ENCODE data around the gene TST.

The TST gene

DNA sequence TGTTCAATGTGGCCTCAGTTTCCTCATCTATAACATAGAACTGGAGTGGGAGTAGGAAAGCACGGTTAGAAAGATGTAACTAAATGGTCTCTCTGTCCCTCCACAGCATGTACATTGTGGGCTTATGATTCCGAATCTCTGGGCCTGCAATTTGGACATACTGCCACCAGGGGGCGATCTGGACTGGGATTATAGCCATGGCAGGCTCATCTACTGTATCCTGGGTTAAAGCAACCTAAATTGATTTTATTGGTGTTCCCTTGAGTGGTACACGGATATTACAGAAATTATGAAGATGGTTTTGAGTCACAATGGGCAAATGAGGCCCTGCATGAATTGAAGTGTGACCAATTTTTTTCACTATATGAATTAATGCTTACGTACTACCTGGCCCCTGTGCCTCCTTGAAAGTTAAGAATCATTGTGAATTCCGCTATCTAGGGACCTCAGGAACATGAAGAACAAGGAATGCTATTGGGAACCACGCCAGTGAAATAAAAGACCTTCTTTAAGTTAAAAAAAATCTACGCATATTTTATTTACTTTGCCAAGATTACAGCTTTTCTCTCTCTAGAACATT, 32.9 kb downstream of the TST start:
- no peak for DNase-seq (ENCODE audit: low read depth, low spot score)

DNA sequence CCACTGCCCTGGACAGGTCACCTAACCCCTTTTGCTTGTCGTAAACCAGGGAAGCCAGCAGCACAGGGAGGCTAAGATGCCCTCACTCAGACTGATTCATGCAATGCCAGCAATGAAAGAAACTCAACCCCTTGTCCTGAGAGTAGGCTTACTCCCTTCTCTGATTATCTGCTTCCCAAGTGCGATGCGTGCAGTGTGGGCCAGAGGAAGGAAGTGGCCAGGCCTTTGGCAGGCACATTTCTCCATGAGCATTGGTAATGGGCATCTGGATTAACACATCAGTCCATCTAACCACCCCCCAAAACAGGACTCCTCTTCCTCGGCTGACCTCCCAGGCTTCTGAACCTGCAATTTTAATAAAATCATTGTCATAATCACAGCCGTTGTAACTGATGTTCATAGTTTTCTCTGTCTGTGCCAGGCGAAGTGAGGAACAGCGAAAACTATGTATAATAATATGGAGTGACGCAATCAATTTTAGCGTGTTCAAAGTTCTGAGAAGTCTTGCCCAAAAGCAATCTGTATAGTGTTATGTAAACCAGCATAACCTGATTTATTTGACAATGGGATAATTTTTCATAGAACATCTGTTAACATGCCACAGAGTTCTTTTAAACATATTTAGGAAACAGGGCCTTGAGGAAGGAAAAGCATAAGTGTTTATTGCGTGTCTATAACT, 33.9 kb downstream of the TST start:
- no peak for DNase-seq (ENCODE audit: low read depth, low spot score)

DNA sequence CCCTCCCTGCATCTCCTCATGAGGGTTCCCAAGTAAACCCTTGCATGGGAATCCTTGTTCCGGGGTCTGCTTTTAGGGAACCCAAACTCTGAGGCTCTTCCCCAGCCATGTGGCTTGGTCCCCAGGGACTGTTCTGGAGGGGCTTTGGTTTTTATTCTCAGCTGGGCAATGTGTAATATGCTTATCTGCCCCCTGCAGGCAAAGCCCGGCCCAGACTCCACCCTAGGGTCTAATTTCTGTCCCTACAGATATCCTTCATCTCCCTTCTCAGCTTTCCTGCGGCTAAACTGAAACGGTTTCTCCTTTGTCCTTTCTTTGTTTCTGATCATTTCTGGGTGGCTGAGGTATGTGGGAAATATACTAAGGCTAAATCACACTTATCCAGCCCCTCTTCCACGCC, 37.1 kb downstream of the TST start:
- no peak for DNase-seq (ENCODE audit: low read depth, low spot score)

GRCh38 chr22:36981247-36981775, 37.9 kb downstream of the TST start:
- DNase-seq (ENCODE audit: low read depth, low spot score) = no peak

DNA sequence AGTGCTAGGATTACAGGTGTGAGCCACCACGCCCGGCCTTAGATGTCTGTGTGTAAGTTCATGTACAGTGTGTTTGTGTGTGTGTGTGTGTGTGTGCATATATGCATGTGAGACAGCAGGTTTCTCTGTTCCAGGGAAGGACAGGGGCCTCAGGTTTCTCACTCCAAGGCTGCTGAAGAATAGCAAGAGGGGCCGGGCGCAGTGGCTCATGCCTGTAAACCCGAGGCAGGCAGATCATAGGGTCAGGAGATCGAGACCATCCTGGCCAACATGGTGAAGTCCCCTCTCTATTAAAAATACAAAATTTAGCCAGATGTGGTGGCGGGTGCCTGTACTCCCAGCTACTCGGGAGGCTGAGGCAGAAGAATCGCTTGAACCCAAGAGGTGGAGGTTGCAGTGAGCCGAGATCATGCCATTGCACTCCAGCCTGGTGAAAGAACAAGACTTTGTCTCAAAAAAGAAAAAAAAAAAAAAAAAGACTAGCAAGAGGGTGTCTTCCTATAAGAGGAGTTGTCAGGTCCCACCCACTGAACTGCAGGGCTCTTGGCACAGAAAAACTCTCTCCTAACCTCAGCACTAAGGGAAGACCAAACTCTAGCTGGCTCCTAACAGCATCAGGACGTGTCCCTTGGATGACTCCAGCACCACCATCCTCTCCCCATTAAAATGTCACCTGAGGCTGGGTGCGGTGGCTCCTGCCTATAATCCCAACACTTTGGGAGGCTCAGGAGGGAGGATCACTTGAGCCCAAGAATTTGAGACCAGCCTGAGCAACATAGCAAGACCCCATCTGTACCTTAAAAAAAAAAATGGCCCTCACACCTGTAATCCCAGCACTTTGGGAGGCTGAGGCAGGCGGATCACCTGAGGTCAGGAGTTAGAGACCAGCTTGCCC, 40.0 kb downstream of the TST start:
- DNase-seq (ENCODE audit: low read depth, low spot score) = no peak

GRCh38 chr22:36977947-36978660, 41.1 kb downstream of the TST start:
- DNase-seq (ENCODE audit: low read depth, low spot score) = no peak

DNA sequence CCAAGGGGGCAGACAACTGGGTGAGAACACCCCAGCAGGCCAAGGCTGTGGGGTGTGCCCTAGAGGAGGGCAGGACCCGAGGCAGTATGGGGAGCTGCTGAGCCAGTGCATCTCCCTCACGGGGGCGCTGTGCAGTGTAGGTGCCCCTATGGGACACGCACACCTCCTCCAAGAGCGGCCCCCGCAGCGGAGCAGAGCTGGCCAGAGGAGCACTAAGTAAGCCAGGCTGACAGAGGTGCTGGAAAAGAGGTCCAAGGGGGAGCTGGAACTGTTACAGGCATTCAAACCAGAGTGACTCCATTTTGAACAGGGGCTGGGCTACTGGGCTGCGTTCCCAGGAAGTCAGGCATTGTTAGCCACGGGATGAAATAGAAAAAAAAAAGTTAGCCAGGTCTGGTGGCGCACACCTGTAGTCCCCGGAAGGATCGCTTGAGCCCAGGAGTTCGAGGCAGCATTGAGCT, 41.8 kb downstream of the TST start:
- no peak for DNase-seq (ENCODE audit: low read depth, low spot score)

DNA sequence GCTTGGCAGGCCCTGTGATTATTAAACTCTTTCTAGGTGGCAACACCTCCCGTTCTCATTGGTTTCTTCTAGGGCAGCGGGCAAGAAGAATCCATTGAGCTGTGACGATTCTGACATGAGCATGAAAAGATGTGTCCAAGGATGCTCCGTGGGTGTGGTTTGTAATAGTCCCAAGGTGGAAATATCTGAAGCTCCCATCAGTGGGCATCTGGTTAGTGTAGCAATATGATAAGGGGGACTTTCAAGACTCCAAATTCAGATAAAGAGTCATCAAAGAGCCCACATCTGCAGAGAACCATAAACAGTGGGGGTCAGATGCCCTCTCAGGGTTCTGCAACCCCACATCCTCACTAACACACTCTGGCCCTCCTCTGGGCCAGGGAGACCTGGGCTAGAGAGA, 42.6 kb downstream of the TST start:
- DNase-seq (ENCODE audit: low read depth, low spot score) = no peak

DNA sequence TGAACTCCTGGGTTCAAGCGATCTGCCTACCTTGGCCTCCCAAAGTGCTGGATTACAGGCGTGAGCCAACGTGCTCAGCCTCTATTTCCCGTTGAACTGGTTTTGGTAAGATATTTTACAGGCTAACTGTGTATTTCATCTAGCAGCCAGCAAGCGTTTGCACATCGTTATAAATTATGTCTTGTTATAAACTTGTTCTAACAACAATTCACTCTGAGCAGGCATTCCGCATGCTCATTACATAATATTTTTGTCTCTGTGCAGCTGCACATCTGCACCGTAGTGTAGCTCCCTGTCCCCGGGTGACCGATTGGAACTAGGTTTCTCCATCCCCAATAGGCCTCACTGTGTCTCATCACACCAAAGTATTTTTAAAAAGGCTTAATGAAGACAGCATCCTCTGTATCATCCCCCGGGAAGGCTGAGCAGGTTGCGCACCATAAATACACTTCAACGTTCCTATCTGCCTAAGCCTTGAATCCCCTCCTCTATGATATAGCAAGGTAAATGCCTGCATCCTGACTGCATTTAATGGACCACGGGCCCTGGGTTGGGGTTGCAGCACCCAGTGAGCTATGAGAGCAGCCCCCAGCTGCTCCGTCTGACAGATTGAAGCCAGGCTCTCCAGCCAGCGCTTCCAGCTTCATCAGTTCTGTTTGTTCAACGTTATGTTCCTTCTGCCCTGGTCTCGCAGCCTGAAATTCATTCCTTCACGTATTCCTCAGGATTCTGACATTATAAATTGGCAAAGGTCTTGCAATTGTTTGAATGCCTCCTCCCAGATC, 47.7 kb downstream of the TST start:
- DNase-seq (ENCODE audit: low read depth, low spot score) = no peak

- DNase-seq (ENCODE audit: low read depth, low spot score) = no peak
Observed at GRCh38 chr22:36968249-36968964, 50.8 kb downstream of the TST start.

DNA sequence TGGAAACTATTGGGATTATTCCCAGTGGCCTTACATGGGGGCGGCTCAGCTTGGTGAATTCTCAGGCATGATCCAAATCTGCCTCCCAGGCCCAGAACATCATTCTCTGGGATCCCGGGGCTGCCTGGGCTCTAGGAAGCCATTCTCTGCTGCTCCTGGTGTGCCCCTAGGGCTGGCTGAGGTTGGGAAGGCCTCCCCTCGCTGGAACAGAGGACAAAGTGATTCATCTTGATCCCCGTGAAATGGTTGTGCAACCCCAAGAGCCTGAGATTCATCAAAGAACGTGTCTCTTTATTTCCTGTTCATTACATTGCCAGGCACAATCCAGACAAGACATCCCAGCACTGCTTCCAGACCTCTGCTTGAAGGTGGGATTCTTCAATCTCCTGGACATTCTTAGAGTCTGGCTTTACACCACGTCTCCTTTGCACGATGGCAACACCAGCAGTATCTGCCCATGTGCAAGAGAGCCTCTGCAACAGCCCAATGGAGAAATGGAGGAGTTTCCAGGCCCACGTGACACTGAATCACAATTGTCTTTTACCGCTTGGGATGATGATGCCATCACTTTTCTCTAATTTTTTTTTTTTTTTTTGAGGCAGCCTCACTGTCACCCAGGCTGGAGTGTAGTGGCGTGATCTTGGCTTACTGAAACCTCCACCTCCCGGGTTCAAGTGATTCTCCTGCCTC, 52.3 kb downstream of the TST start:
- no peak for DNase-seq (ENCODE audit: low read depth, low spot score)

GRCh38 chr22:36965696-36966095, 53.6 kb downstream of the TST start:
- DNase-seq (ENCODE audit: low read depth, low spot score) = no peak

GRCh38 chr22:36964106-36964505, 55.1 kb downstream of the TST start:
- DNase-seq (ENCODE audit: low read depth, low spot score) = no peak

GRCh38 chr22:36963302-36963701, 55.9 kb downstream of the TST start:
- DNase-seq (ENCODE audit: low read depth, low spot score) = no peak

DNA sequence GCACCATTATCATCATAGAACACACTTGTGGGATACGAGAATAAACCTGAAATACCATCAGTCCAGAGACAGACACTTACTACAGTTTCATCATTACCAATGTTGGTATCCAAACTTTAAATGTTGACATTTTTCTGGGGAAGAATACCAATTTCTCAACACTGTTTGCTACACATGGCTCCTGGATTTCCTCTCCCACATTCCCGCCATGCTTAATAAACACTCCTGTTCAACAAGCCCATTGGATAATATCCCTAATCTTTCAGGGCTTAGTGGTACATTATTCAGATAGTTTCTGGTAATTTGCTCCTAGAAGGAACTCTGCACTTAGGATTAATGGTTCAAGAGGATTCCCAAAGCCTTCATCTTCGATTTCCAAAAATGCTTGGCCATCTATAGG, 57.6 kb downstream of the TST start:
- DNase-seq (ENCODE audit: low read depth, low spot score) = no peak
